22Rv1 (cell line): Measurements from ENCODE around the gene LSM4.

Experiments
- H3K27ac ChIP-seq: fragments of 450-650 bp; 2 replicates; pipeline ENCODE4 v1.5.1; 2017
- CTCF ChIP-seq: fragments of 450-650 bp; IDR thresholded peaks from 2 replicates; pipeline ENCODE4 v1.5.1; 2017; ENCODE audit warnings: mild to moderate bottlenecking
- ZFX ChIP-seq: fragments of 450-650 bp; IDR thresholded peaks from 2 replicates; pipeline ENCODE4 v1.6.1; 2017; ENCODE audit warnings: antibody characterized with exemption, borderline replicate concordance

LSM4 gene

GRCh38 chr19:18269070-18269723, 53.7 kb downstream of the LSM4 start:
- TF ChIP-seq CTCF (no peak), ZFX (no peak)
- H3K27ac ChIP-seq, result no peak overlapping the region

- TF ChIP-seq ZFX, result no peak
- TF ChIP-seq CTCF, result no peak
- no peak overlapping the region for H3K27ac ChIP-seq
These were observed 55.8 kb downstream of the LSM4 start for GRCh38 chr19:18266771-18267686.

GRCh38 chr19:18265582-18265981, 57.3 kb downstream of the LSM4 start:
- H3K27ac ChIP-seq, result no peak overlapping the region
- TF ChIP-seq CTCF (no peak), ZFX (no peak)

GRCh38 chr19:18264971-18265540, 57.8 kb downstream of the LSM4 start:
- no peak overlapping the region for H3K27ac ChIP-seq
- no peak for TF ChIP-seq CTCF
- no peak for TF ChIP-seq ZFX

GRCh38 chr19:18264137-18264854, 58.6 kb downstream of the LSM4 start:
- TF ChIP-seq CTCF (no peak), ZFX (no peak)
- no peak overlapping the region for H3K27ac ChIP-seq

GRCh38 chr19:18263324-18264136, 59.3 kb downstream of the LSM4 start:
- TF ChIP-seq ZFX (no peak), CTCF (no peak)

More at GRCh38 chr19:18263324-18264136, 59.3 kb downstream of the LSM4 start:
- no peak overlapping the region for H3K27ac ChIP-seq
